OCI-LY1 (cell line): ENCODE results near the gene GPX5.

Source experiments
- H2AFZ ChIP-seq: fragments of 200-600 bp; sonication (generic), shearing (Covaris generic); 2 replicates; pipeline ENCODE4 v1.6.0; 2014; ENCODE audit warnings: antibody characterized with exemption, mild to moderate bottlenecking, low read length
- H3F3A ChIP-seq: fragments of 200-600 bp; sonication (generic), shearing (Covaris generic); 2 replicates; pipeline ENCODE4 v1.6.0; 2014; ENCODE audit warnings: mild to moderate bottlenecking, antibody characterized with exemption, low read length, moderate library complexity; ENCODE audit not compliant: insufficient read depth
- H3K27ac ChIP-seq: fragments of 200-600 bp; sonication (generic); 2 replicates; pipeline ENCODE4 v1.5.1; 2014; ENCODE audit warnings: low read length, mixed run types, mild to moderate bottlenecking, low read depth; ENCODE audit not compliant: poor library complexity, severe bottlenecking
- H3K27me3 ChIP-seq: fragments of 200-600 bp; sonication (generic); 2 replicates; pipeline ENCODE4 v1.6.0; 2014; ENCODE audit warnings: antibody characterized with exemption, mild to moderate bottlenecking, low read length, moderate library complexity; ENCODE audit not compliant: insufficient read depth
- H3K36me3 ChIP-seq: fragments of 200-600 bp; sonication (generic); 2 replicates; pipeline ENCODE4 v1.6.1; 2014; ENCODE audit warnings: mild to moderate bottlenecking, antibody characterized with exemption, low read length, moderate library complexity, mixed read lengths; ENCODE audit not compliant: insufficient read depth
- H3K4me1 ChIP-seq: fragments of 200-600 bp; sonication (generic); 2 replicates; pipeline ENCODE4 v1.5.1; 2014; ENCODE audit warnings: mild to moderate bottlenecking, low read length, moderate library complexity; ENCODE audit not compliant: insufficient read depth, severe bottlenecking
- H3K4me2 ChIP-seq: fragments of 200-600 bp; sonication (generic), shearing (Covaris generic); 2 replicates; pipeline ENCODE4 v1.6.1; 2014; ENCODE audit warnings: low read length
- H3K4me3 ChIP-seq: fragments of 200-600 bp; sonication (generic); 2 replicates; pipeline ENCODE4 v1.5.1; 2014; ENCODE audit warnings: low read length, low read depth, mild to moderate bottlenecking, mixed read lengths; ENCODE audit not compliant: poor library complexity, severe bottlenecking
- H3K79me2 ChIP-seq: fragments of 200-600 bp; shearing (Covaris generic); 2 replicates; pipeline ENCODE4 v1.6.1; 2016; ENCODE audit warnings: mixed run types, low read length, mixed read lengths; ENCODE audit not compliant: insufficient read depth
- H3K9ac ChIP-seq: fragments of 200-600 bp; sonication (generic), shearing (Covaris generic); 2 replicates; pipeline ENCODE4 v1.6.1; 2014; ENCODE audit warnings: mild to moderate bottlenecking, low read length, mixed read lengths
- H3K9me2 ChIP-seq: fragments of 200-600 bp; sonication (generic), shearing (Covaris generic); 2 replicates; pipeline ENCODE4 v1.6.1; 2014; ENCODE audit warnings: low read depth, mild to moderate bottlenecking, low read length, mixed read lengths
- H3K9me3 ChIP-seq: fragments of 200-600 bp; shearing (Covaris generic); 2 replicates; pipeline ENCODE4 v1.6.1; 2014; ENCODE audit warnings: low read length, mixed read lengths
- H4K20me1 ChIP-seq: fragments of 200-600 bp; sonication (generic), shearing (Covaris generic); 2 replicates; pipeline ENCODE4 v1.6.0; 2016; ENCODE audit warnings: mild to moderate bottlenecking, low read length; ENCODE audit not compliant: insufficient read depth
- CTCF ChIP-seq: fragments of 200-600 bp; sonication (generic), shearing (Covaris generic); IDR thresholded peaks from 2 replicates; pipeline ENCODE4 v1.5.1; 2017; ENCODE audit warnings: mild to moderate bottlenecking, antibody characterized with exemption, low read length, moderate library complexity, mixed read lengths
- EZH2 ChIP-seq: fragments of 200-600 bp; sonication (generic), shearing (Covaris generic); IDR thresholded peaks from 2 replicates; pipeline ENCODE4 v1.8.0; 2017; ENCODE audit warnings: borderline replicate concordance, mixed run types, mild to moderate bottlenecking, antibody characterized with exemption, low read length, moderate library complexity, mixed read lengths

GPX5 gene

DNA sequence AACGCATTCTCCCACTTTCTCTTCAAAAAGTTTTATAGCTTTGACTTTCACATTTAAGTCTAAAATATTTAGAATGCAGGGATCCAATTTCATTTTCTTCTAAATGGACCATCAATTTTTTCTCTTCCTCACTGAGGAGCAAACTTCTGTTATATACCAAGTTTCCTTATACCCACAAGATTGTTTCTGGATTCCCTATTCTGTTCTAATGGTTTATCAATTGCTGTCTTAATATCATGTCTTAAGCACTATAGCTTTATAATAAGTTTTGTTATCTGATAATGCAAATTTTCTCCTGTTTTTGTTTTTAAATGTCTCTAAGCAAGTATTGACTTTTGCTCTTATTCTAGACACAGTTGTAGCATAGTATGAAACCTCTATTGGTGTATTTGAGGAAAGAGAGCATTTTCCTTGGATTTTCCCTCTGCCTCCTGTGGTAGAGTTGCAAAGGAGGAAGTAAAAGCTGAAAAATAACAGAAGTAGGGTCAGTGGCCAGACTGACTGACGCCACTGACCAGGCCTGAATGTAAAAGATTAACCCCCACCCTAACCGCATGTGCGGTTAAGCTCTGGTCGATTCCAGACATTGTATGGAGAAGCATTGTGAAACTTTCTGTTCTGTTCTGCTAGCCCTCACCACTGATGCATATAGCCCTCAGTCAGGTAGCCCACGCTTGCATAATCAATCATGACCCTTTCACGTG, 40.3 kb downstream of the GPX5 start:
- no peak overlapping the region for H3K9ac ChIP-seq
- no peak overlapping the region for H3K27ac ChIP-seq
- H3K4me2 ChIP-seq: no peak overlapping the region
- no peaks in the 10 kb centered on the region for H3F3A ChIP-seq
- H3K4me3 ChIP-seq: no peak overlapping the region
- H4K20me1 ChIP-seq: no peaks in the 10 kb centered on the region
- H3K36me3 ChIP-seq: no peaks in the 10 kb centered on the region
- H2AFZ ChIP-seq: no peak overlapping the region
- H3K79me2 ChIP-seq: no peaks in the 10 kb centered on the region
- H3K4me1 ChIP-seq: no peaks in the 10 kb centered on the region
- H3K9me2 ChIP-seq: no peaks in the 10 kb centered on the region
- H3K9me3 ChIP-seq: no peaks in the 10 kb centered on the region
- no peaks in the 10 kb centered on the region for H3K27me3 ChIP-seq
- TF ChIP-seq EZH2 (no peak), CTCF (no peak)

DNA sequence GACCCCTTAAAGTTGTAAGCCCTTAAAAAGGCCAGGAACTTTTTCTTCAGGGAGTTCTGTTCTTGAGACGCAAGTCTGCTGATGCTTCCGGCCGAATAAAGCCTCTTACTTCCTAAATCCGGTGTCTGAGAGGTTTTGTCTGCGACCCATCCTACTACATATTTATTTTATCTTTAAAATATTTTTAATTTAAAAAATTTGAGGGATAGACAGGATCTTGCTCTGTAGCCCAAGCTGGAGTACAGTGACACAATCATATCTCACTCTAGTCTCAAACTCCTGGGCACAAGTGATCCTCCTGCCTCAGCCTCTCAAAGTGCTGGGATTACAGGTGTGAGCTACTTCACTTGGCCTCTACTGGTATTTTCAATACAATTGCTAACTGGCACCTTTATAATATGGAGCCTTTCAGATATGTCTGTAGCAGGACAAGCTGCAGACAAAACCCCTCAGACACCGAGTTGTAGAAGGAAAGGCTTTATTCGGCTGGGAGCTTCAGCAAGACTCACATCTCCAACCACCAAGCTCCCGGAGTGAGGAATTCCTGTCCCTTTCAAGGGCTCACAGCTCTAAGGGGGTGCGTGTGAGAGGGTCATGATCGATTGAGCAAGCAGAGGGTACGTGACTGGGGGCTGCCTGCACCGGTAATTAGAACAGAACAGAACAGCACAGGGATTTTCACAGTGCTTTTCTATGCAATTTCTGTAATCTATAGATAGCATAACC, 41.0 kb downstream of the GPX5 start:
- Histone ChIP-seq H3K9me2 (no peaks in the 10 kb centered on the region), H2AFZ (no peak overlapping the region)

GRCh38 chr6:28567506-28567905, 41.8 kb downstream of the GPX5 start:
- Histone ChIP-seq H3K9ac (no peak overlapping the region), H4K20me1 (no peaks in the 10 kb centered on the region), H3K4me1 (no peaks in the 10 kb centered on the region), H3K9me2 (no peaks in the 10 kb centered on the region), H3K27me3 (no peaks in the 10 kb centered on the region), H3K4me3 (no peak overlapping the region), H3K27ac (no peak overlapping the region), H2AFZ (no peak overlapping the region), H3F3A (no peaks in the 10 kb centered on the region), H3K9me3 (no peaks in the 10 kb centered on the region), H3K4me2 (no peak overlapping the region), H3K79me2 (no peaks in the 10 kb centered on the region), H3K36me3 (no peaks in the 10 kb centered on the region)
- TF ChIP-seq EZH2 (no peak), CTCF (no peak)

More for the DNA sequence above, 41.0 kb downstream of the GPX5 start:
- no peak overlapping the region for H3K4me3 ChIP-seq
- no peaks in the 10 kb centered on the region for H3K9me3 ChIP-seq
- H3K27me3 ChIP-seq: no peaks in the 10 kb centered on the region
- no peak overlapping the region for H3K27ac ChIP-seq
- no peak overlapping the region for H3K9ac ChIP-seq
- H3K4me1 ChIP-seq: no peaks in the 10 kb centered on the region
- no peaks in the 10 kb centered on the region for H3F3A ChIP-seq
- H3K79me2 ChIP-seq: no peaks in the 10 kb centered on the region
- no peaks in the 10 kb centered on the region for H4K20me1 ChIP-seq
- no peak overlapping the region for H3K4me2 ChIP-seq
- no peaks in the 10 kb centered on the region for H3K36me3 ChIP-seq
- TF ChIP-seq CTCF: no peak
- no peak for TF ChIP-seq EZH2
